ENCODE results near the gene COL6A1. TPM values are rescaled to one million over a fixed set of nuclear protein-coding genes. Genes with fewer than 3 reads are reported as not detected.

The COL6A1 gene
- total RNA-seq, 1 experiment from 2014 or later, result 193 TPM

DNA sequence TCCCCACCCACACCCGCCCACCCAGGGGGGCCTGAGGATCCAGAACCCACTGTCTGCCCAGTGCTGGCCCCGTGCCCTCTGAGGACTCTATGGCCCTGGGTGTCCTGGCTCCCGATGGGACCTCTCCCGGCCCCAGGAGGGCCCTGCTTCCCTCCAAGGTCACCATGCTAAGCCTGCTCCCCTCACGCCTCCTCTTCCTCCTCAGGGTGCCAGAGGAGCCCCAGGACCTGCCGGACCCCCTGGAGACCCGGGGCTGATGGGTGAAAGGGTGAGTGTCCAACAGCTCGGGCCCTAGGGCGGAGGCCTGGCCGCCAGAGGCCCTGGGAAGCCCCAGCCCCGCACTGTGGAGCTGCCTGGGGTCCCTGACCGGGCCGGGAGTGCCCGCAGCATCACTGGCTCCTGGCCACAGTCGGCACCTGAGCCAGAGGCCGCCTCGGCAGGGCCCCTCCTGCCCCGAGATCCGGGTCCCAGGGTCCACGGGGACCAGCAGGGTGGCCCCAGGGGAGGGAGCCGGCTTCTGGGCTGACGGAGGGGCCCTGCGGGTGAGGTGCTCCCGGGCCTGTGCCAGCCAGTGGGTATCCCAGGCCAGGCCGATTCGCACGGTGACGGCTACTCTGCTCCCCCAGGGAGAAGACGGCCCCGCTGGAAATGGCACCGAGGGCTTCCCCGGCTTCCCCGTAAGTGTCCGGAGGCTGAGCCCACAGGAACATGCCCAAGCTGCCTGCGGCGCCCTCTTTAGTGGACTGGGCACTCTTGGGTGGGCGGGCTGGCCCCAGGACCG is 16.1 kb downstream of the COL6A1 start:
- Histone ChIP-seq H3K27ac (ENCODE audit: insufficient read length, low read depth, low read length) (no peak overlapping the region), H2BK5ac (ENCODE audit: insufficient read length, low read length) (no peak overlapping the region), H4K91ac (ENCODE audit: insufficient read length, low read depth, low read length) (no peak overlapping the region), H2BK120ac (ENCODE audit: low read depth, low read length, poor library complexity, severe bottlenecking) (no peak overlapping the region), H3K4ac (ENCODE audit: low read depth, low read length) (no peak overlapping the region), H2AFZ (ENCODE audit: low read length) (no peak overlapping the region), H3K79me2 (ENCODE audit: insufficient read depth, low read length) (no peaks in the 10 kb centered on the region), H2BK20ac (ENCODE audit: low read depth, low read length, poor library complexity, severe bottlenecking) (no peak overlapping the region), H3T11ph (ENCODE audit: low read length) (no peak overlapping the region), H2BK12ac (ENCODE audit: insufficient read length, low read depth, low read length) (no peak overlapping the region), H3K14ac (ENCODE audit: insufficient read depth, low read length) (no peak overlapping the region), H3K9ac (ENCODE audit: extremely low read depth, insufficient read length, low read length) (no peak overlapping the region), H4K5ac (ENCODE audit: insufficient read length, low read depth, low read length) (no peak overlapping the region), H3K4me1 (ENCODE audit: insufficient read depth, low read length) (no peaks in the 10 kb centered on the region), H3K18ac (ENCODE audit: insufficient read length, low read depth, low read length) (no peak overlapping the region), H4K20me1 (ENCODE audit: control insufficient read depth, insufficient read depth, insufficient read length) (no peaks in the 10 kb centered on the region), H3K9me3 (ENCODE audit: control insufficient read depth, low read depth, low read length) (no peaks in the 10 kb centered on the region), H2AK5ac (ENCODE audit: insufficient read length, low read length) (no peak overlapping the region), H3K27me3 (ENCODE audit: insufficient read depth, low read length) (no peaks in the 10 kb centered on the region), H3K4me2 (ENCODE audit: insufficient read depth, insufficient read length, low read length) (no peak overlapping the region), H3K56ac (ENCODE audit: insufficient read length, low read depth, low read length) (no peak overlapping the region), H3K23me2 (ENCODE audit: insufficient read length, low read depth, low read length, poor library complexity, severe bottlenecking) (no peaks in the 10 kb centered on the region), H4K8ac (replicated peaks; ENCODE audit: insufficient read length, low read depth, low read length) (no peak overlapping the region), H2BK15ac (ENCODE audit: low read depth, low read length) (no peak overlapping the region), H3K79me1 (ENCODE audit: insufficient read depth, low read depth, low read length, poor library complexity, severe bottlenecking) (no peaks in the 10 kb centered on the region), H3K23ac (ENCODE audit: insufficient read length, low read depth, low read length) (no peak overlapping the region)
- TF ChIP-seq, protein P1, sequence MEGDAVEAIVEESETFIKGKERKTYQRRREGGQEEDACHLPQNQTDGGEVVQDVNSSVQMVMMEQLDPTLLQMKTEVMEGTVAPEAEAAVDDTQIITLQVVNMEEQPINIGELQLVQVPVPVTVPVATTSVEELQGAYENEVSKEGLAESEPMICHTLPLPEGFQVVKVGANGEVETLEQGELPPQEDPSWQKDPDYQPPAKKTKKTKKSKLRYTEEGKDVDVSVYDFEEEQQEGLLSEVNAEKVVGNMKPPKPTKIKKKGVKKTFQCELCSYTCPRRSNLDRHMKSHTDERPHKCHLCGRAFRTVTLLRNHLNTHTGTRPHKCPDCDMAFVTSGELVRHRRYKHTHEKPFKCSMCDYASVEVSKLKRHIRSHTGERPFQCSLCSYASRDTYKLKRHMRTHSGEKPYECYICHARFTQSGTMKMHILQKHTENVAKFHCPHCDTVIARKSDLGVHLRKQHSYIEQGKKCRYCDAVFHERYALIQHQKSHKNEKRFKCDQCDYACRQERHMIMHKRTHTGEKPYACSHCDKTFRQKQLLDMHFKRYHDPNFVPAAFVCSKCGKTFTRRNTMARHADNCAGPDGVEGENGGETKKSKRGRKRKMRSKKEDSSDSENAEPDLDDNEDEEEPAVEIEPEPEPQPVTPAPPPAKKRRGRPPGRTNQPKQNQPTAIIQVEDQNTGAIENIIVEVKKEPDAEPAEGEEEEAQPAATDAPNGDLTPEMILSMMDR (conservative IDR thresholded peaks at IDR 0.05), result no peak
- Mint-ChIP-seq H3K4me3 (no peak overlapping the region), H3K27me3 (ENCODE audit: low read depth) (no peaks in the 10 kb centered on the region), H3K27ac (no peak overlapping the region), H3K4me1 (no peaks in the 10 kb centered on the region), H3K36me3 (ENCODE audit: insufficient read depth in 1 of 3, low read depth in 3 of 3) (peaks cover 8 to 32% (median 10%) of the 10 kb centered on the region in 3 experiments; a peak in 6 of 7 replicates), H3K9me3 (no peaks in the 10 kb centered on the region)
- WGBS (ENCODE audit: extremely low coverage, insufficient read length, low lambda C conversion rate), result no CpG with 5 or more reads among the region's 38 CpGs
- no peak for DNase-seq
